Middle frontal gyrus (tissue), 1 donor: ENCODE data around the gene ZNF136.

Experiments used
- DNase-seq: peaks from one replicate; pipeline ENCODE4 v3.0.0-alpha.2; 2015; ENCODE audit warnings: low spot score; ENCODE audit errors: extremely low spot score

Gene ZNF136

GRCh38 chr19:12162882-12163806 lies at the start of gene ZNF136:
ZNF136 (plus strand) TSS chr19:12163096; CDS start chr19:12163204, 108 bp downstream.
- peak; percentile 91 for DNase-seq

- no peak for DNase-seq
These were observed 49.8 kb upstream of the ZNF136 start for GRCh38 chr19:12113121-12113520.

GRCh38 chr19:12117201-12117970 lies 45.5 kb upstream of the ZNF136 start:
- no peak for DNase-seq

GRCh38 chr19:12126707-12127106 lies 36.2 kb upstream of the ZNF136 start:
- no peak for DNase-seq

GRCh38 chr19:12133069-12133468 lies 29.8 kb upstream of the ZNF136 start:
- no peak for DNase-seq

- DNase-seq = no peak
These were observed 25.5 kb upstream of the ZNF136 start for GRCh38 chr19:12137221-12137940.

- no peak for DNase-seq
These were observed 23.6 kb upstream of the ZNF136 start for GRCh38 chr19:12139269-12139668.

- peak; percentile 87 for DNase-seq
These were observed 22.9 kb upstream of the ZNF136 start, which contains the start of gene ZNF20 for GRCh38 chr19:12139885-12140544. ZNF20 (minus strand) TSS chr19:12140350; CDS start chr19:12140182, 168 bp downstream.

- DNase-seq = peak; percentile 73
These were observed 22.1 kb upstream of the ZNF136 start for GRCh38 chr19:12140545-12141404.

GRCh38 chr19:12141405-12141736 lies 21.5 kb upstream of the ZNF136 start:
- DNase-seq = no peak

- DNase-seq = no peak
These were observed 17.5 kb upstream of the ZNF136 start for GRCh38 chr19:12145348-12145747.

- DNase-seq = no peak
These were observed 7.5 kb upstream of the ZNF136 start for GRCh38 chr19:12155324-12155860.

GRCh38 chr19:12156223-12157058 lies 6.5 kb upstream of the ZNF136 start, which contains the start of gene ZNF625:
ZNF625 (minus strand) TSS chr19:12156734; CDS start chr19:12156558, 176 bp downstream.
- DNase-seq = peak; percentile 78

GRCh38 chr19:12159773-12160414 lies 3.0 kb upstream of the ZNF136 start:
- DNase-seq = no peak

GRCh38 chr19:12162513-12162881 lies 399 bp upstream of the ZNF136 start:
- no peak for DNase-seq

GRCh38 chr19:12163826-12164225 lies 930 bp downstream of the ZNF136 start:
- DNase-seq = no peak

GRCh38 chr19:12166626-12167025 lies 3.7 kb downstream of the ZNF136 start:
- DNase-seq = no peak

GRCh38 chr19:12180377-12180776 lies 17.5 kb downstream of the ZNF136 start:
- no peak for DNase-seq
